Heart right ventricle (tissue), 16 donors: ENCODE measurements around the gene AP2A2. TPM values are rescaled to one million over a fixed set of nuclear protein-coding genes. Genes with fewer than 3 reads are reported as not detected.

Experiments
- ATAC-seq, 8 donors: fragments of 200-7000 bp; cut with Tn5 transposase; one replicate each; pipeline ENCODE4 v1.9.1; 2020; ENCODE audit warnings: mild to moderate bottlenecking in 8 of 8, moderate library complexity in 8 of 8, moderate number of reproducible peaks in 1 of 8
- DNase-seq, 2 donors: peaks; one replicate each; pipeline ENCODE4 v3.0.0-alpha.2; 2020
- H3K27ac ChIP-seq, 10 donors: fragments of 200-600 bp; sonication (generic) in 2 of 10; one replicate each; pipeline versions ENCODE4 v1.5.0 to v1.8.0; 2020 to 2022; ENCODE audit warnings: mild to moderate bottlenecking in 3 of 10
- H3K27me3 ChIP-seq, 7 donors: fragments of 200-600 bp; one replicate each; pipeline ENCODE4 v1.8.0; 2021 to 2022; ENCODE audit warnings: mild to moderate bottlenecking in 2 of 7
- H3K36me3 ChIP-seq, 9 donors: fragments of 200-600 bp; sonication (generic) in 1 of 9; one replicate each; pipeline versions ENCODE4 v1.5.0 to v1.8.0; 2020 to 2022; ENCODE audit warnings: mild to moderate bottlenecking in 2 of 9
- H3K4me1 ChIP-seq, 9 donors: fragments of 200-600 bp; sonication (generic) in 1 of 9; one replicate each; pipeline versions ENCODE4 v1.5.0 to v1.8.0; 2020 to 2022; ENCODE audit warnings: mild to moderate bottlenecking in 4 of 9
- H3K4me3 ChIP-seq, 10 donors: fragments of 200-600 bp; sonication (generic) in 2 of 10; one replicate each; pipeline versions ENCODE4 v1.5.0 to v1.8.0; 2020 to 2022; ENCODE audit warnings: mild to moderate bottlenecking in 7 of 10, moderate library complexity in 2 of 10
- H3K9me3 ChIP-seq, 11 donors: fragments of 200-600 bp in 10 of 11; sonication (generic) in 2 of 11; one replicate each; pipeline versions ENCODE4 v1.5.0 to v1.8.0; 2013 to 2022; ENCODE audit warnings: mild to moderate bottlenecking in 2 of 11, control low read depth in 1 of 11, moderate library complexity in 1 of 11
- CTCF ChIP-seq, 9 donors: fragments of 200-600 bp; sonication (generic) in 2 of 9; IDR thresholded peaks; one replicate each; pipeline versions ENCODE4 v1.5.0 to v1.8.0; 2021 to 2022; ENCODE audit warnings: antibody characterized with exemption in 9 of 9, mild to moderate bottlenecking in 5 of 9, moderate library complexity in 1 of 9
- WGBS, 2 donors: extraction: QIAGEN DNeasy Blood & Tissue Kit; methylation state at CpG; one replicate each; pipeline ENCODE4 v1.1.7; 2013; ENCODE audit warnings: inconsistent platforms in 1 of 2; 5-methylcytosine and 5-hydroxymethylcytosine counted together
- intact Hi-C, 10 donors: fragments of 100-400 bp; cut with DNase I; formaldehyde crosslinking; loops; one replicate each; pipeline versions ENCODE4 v1.11.1 to v1.14.2; 2022
- polyA plus RNA-seq, 2 donors: library from polyadenylated mRNA; stranded (reverse); fragments of 200-250 nt; gene quantifications; one replicate each; pipeline ENCODE4 v1.2.3, GENCODE V29; 2013
- total RNA-seq, 10 donors: library from RNA; stranded (reverse); fragmentation: NEBNext Ultra II Directional in 3 of 10; extraction: Animal tissue kit (Norgen Biotek cat#: 25700) in 3 of 10; gene quantifications; one replicate each; pipeline versions ENCODE4 v1.2.1 to v1.2.4, GENCODE V29; 2021 to 2023
- donor health status: Arrhythmogenic right ventricular cardiomyopathy.
- donor health status: ischemic (EF 13 %, LVEDD 7.1; RV severe dilation, severe dysfunction).
- donor health status: healthy with polysubstance abuse.
- donor health status: DM: no; HTN: yes; CAD: no.
- donor health status: DM: no; HTN: no; CAD: no.
- donor health status: ischemic (EF 25% LVEDD 6.9; RV normal size, moderate dysfunction).
- donor health status: ischemic (EF 25% LVEDD 5.7; RV mildly dilated, moderate dysfunction).
- donor health status: healthy.
- donor health status: DM: yes; HTN: yes; CAD: no.
- donor health status: Ischemic cardiomyopathy.
- donor health status: ischemic (EF 35%, LVEDD 5.7; RV mildly dilated, moderate dysfunction).
- donor health status: nonischemic (EF 11% LVEDD 7.7; RV severe dilation, severe dysfunction).
- donor health status: DM: yes; HTN: yes; CAD: no.
- donor health status: PGD.
- donor health status: ischemic (EF 29% LVEDD 5.4; RV normal size, mild dysfunction).
- donor health status: nonischemic (EF 23%, LVEDD 6.1; RV moderate dilation, normal function).

Gene AP2A2
- total and polyA plus RNA-seq, 12 donors = 24.3 to 58.4 (median 37.4) TPM

GRCh38 chr11:1031121-1031899, 105.6 kb downstream of the AP2A2 start:
- 79 to 84% methylated on average over 27 to 30 of the region's 30 CpGs for WGBS, 2 donors
- Histone ChIP-seq H3K9me3 (no peaks in the 10 kb centered on the region), H3K4me3 (no peak overlapping the region), H3K4me1 (no peaks in the 10 kb centered on the region), H3K27me3 (peaks cover 0 to 13% (median 7%) of the 10 kb centered on the region in 7 donors), H3K36me3 (no peaks in the 10 kb centered on the region), H3K27ac (no peak overlapping the region)
- intact Hi-C loops = no loop called here
- no peak for ATAC-seq
- TF ChIP-seq CTCF (IDR thresholded peaks at IDR 0.05) = no peak
- DNase-seq = no peak

DNA sequence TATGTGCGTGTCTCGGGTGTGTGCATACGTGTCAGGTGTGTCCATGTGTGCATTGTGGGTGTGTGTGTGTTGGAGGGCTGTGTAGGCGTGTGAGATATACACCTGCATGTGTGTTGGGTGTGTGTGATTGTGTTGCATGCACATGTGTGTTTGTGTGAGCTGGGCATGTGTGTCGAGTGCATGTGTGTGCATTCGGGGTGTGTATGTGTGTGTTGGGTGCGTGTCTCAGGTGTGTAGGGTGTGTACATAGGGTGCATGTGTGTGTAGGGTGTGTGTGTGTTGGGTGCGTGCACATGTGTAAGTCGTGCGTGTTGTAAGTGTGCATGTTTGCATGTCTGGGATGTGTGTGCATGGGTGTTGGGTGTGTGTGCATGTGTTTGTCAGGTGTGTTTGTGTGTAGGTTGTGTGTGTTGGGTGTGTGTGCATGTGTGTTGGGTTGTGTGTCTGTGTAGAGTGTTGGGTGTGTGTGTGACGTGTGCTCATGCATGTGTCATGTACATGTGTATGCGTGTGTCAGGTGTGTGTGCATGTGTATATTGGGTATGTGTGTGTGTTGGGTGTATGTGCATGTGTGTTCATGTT, 106.7 kb downstream of the AP2A2 start:
- Histone ChIP-seq H3K4me3 (no peak overlapping the region), H3K9me3 (no peaks in the 10 kb centered on the region), H3K4me1 (no peaks in the 10 kb centered on the region), H3K27ac (no peak overlapping the region), H3K27me3 (peaks cover 0 to 24% (median 18%) of the 10 kb centered on the region in 7 donors), H3K36me3 (no peaks in the 10 kb centered on the region)
- no peak for DNase-seq
- no peak for ATAC-seq
- 97% methylated on average over 12 of the region's 12 CpGs for WGBS, 2 donors
- intact Hi-C loops = no loop called here
- no peak for TF ChIP-seq CTCF (IDR thresholded peaks at IDR 0.05)

DNA sequence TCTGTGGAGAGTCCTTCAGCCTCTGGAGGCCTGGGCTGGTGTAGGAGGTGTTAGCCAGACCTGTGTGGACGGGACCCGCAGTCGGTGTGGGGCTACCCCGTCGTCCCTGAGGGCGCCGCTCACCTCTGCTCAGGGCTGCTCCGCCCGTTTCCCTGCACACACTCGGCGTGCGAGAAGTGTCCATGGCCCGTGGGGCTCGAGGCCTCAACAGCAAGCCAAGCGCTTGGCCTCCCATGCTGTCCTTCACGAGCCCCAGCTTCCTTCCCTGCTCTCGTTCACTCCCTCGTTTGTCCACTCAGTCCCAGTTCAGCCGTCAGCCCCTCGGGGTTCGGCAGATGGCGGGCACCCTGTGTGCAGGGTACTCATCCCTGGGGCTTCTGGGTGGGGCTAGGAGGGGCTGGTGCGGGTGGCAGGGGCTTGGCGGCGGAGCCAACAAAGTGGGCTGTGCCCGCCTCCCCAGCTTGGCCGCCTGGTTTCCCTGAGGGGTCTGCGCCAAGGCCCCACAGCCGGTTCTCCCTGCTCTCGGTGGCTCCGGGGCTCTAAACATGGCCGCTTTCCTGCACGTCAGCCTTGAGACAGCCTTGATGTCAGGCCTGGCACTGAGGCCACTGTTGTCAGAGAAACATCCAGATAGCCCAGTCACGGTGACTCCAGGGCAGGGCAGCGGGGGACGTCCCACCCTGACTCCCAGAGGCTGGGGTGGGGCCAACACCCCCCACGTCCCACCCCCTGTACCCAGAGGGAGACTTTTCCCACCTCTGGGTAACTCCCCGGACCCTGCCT, 107.5 kb downstream of the AP2A2 start:
- ATAC-seq = no peak
- Histone ChIP-seq H3K27me3 (peaks cover 0 to 29% (median 23%) of the 10 kb centered on the region in 7 donors), H3K9me3 (no peaks in the 10 kb centered on the region), H3K27ac (no peak overlapping the region), H3K36me3 (no peaks in the 10 kb centered on the region), H3K4me3 (no peak overlapping the region), H3K4me1 (no peaks in the 10 kb centered on the region)
- DNase-seq = no peak
- WGBS, 2 donors = 76 to 77% methylated on average over 37 to 38 of the region's 38 CpGs
- TF ChIP-seq CTCF (IDR thresholded peaks at IDR 0.05) = no peak
- intact Hi-C loops = no loop called here

DNA sequence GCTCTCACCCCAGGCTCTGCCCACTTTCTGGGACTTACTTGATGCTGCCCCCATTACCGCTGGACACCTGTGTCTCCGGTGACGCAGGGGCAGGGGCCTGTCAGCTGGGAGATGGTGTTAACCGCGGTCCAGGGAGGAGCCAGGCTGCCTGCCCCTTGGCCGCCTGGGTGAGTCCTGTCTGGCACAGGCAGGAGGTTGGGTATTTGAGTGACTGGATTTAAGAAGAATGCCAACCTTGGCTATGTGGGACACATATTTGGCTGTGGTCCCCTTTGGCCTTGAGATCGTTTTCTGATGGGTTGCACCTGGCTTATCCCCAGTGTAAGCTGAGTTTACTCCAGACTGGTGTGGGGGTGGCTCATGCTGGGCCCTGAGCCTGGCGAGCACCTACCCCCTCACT, 108.3 kb downstream of the AP2A2 start:
- Histone ChIP-seq H3K27me3 (peaks cover 0 to 29% (median 23%) of the 10 kb centered on the region in 7 donors), H3K27ac (no peak overlapping the region), H3K4me1 (no peaks in the 10 kb centered on the region), H3K4me3 (no peak overlapping the region), H3K9me3 (no peaks in the 10 kb centered on the region), H3K36me3 (no peaks in the 10 kb centered on the region)
- no peak for TF ChIP-seq CTCF (IDR thresholded peaks at IDR 0.05)
- ATAC-seq (no peak), DNase-seq (no peak)
- intact Hi-C loops = no loop called here
- WGBS, 2 donors = 79 to 85% methylated on average over 8 of the region's 8 CpGs
